Endothelial cell of umbilical vein (primary cell): ENCODE measurements around the gene THSD7A. TPM values are rescaled to one million over a fixed set of nuclear protein-coding genes. Genes with fewer than 3 reads are reported as not detected.

Experiments used
- BruUV-seq: library from RNA; stranded (reverse); fragments of 400-500 nt; replicated peaks from 2 replicates; lab custom pipeline; 2021; lab: Mats Ljungman, UMichigan
- CTCF ChIA-PET: fragments of 300-600, 350-600 bp; sonication (Branson Sonifier 250); formaldehyde crosslinking; loops from one replicate; lab custom pipeline; 2021; ENCODE audit warnings: antibody characterized with exemption, inconsistent platforms; lab: Charles Lee
- POLR2A ChIA-PET: fragments of 300-600, 350-600 bp; sonication (Branson Sonifier 250); formaldehyde crosslinking; loops from one replicate; lab custom pipeline; 2021; ENCODE audit warnings: antibody characterized with exemption, inconsistent platforms; lab: Charles Lee
- DNase-seq: peaks from one replicate; pipeline ENCODE4 v3.0.0-alpha.2; 2011; ENCODE audit warnings: low read depth, low spot score
- FAIRE-seq: peaks from 2 replicates; lab custom pipeline; 2011; peaks lifted over from hg19 to GRCh38; lab: Jason Lieb, UNC
- H2AFZ ChIP-seq: 2 replicates; pipeline ENCODE4 v1.6.0; 2012; ENCODE audit warnings: low read depth, low read length, control low read depth, inconsistent platforms
- H3K27ac ChIP-seq: 2 replicates; pipeline ENCODE4 v1.5.1; 2011; ENCODE audit warnings: low read depth, mild to moderate bottlenecking, control low read depth, low read length, moderate library complexity; ENCODE audit not compliant: insufficient read depth
- H3K27me3 ChIP-seq, 2 experiments: 2 replicates each; pipeline versions ENCODE4 v1.6.0 to v1.6.1; 2011; ENCODE audit warnings: low read length in 2 of 2, mixed read lengths in 1 of 2; ENCODE audit not compliant: control insufficient read depth in 2 of 2, insufficient read depth in 2 of 2
- H3K36me3 ChIP-seq, 2 experiments: 2 replicates in 1 of 2; 3 replicates in 1 of 2; pipeline ENCODE4 v1.5.1; 2011; ENCODE audit warnings: low read length in 2 of 2, mild to moderate bottlenecking in 1 of 2, moderate library complexity in 1 of 2; ENCODE audit not compliant: control insufficient read depth in 2 of 2, insufficient read depth in 2 of 2; ENCODE audit errors: extremely low read depth in 1 of 2
- H3K4me1 ChIP-seq: 3 replicates; pipeline ENCODE4 v1.5.1; 2011; ENCODE audit warnings: mild to moderate bottlenecking, low read length; ENCODE audit not compliant: control insufficient read depth, insufficient read depth; ENCODE audit errors: extremely low read depth
- H3K4me2 ChIP-seq: 2 replicates; pipeline ENCODE4 v1.6.1; 2011; ENCODE audit warnings: low read length, control low read depth, mixed read lengths; ENCODE audit not compliant: insufficient read depth
- H3K4me3 ChIP-seq, 3 experiments: fragments of 200-600 bp in 1 of 3; sonication (generic), shearing (Covaris generic) in 1 of 3; replicated peaks in 1 of 3; 2 replicates each; pipeline ENCODE4 v1.5.1; 2011 to 2016; ENCODE audit warnings: control low read depth in 3 of 3, low read length in 3 of 3, mild to moderate bottlenecking in 2 of 3, inconsistent platforms in 1 of 3, low read depth in 1 of 3, moderate library complexity in 1 of 3; ENCODE audit not compliant: insufficient read depth in 1 of 3
- H3K79me2 ChIP-seq: 2 replicates; pipeline ENCODE4 v1.6.0; 2012; ENCODE audit warnings: low read length, inconsistent platforms; ENCODE audit not compliant: control insufficient read depth, insufficient read depth
- H3K9ac ChIP-seq: replicated peaks from 2 replicates; pipeline ENCODE3; 2011; ENCODE audit warnings: low read length, control low read depth; ENCODE audit not compliant: insufficient read depth; ENCODE audit errors: extremely low read depth
- H3K9me1 ChIP-seq: replicated peaks from 3 replicates; pipeline ENCODE4 v1.6.0; 2011; ENCODE audit warnings: mild to moderate bottlenecking, low read length; ENCODE audit not compliant: control insufficient read depth, insufficient read depth; ENCODE audit errors: extremely low read depth
- H3K9me3 ChIP-seq: replicated peaks from 2 replicates; pipeline ENCODE4 v1.5.1; 2012; ENCODE audit warnings: low read length, inconsistent platforms; ENCODE audit not compliant: control insufficient read depth, insufficient read depth
- H4K20me1 ChIP-seq: replicated peaks from 2 replicates; pipeline ENCODE3; 2011; ENCODE audit warnings: mild to moderate bottlenecking, low read length; ENCODE audit not compliant: control insufficient read depth, insufficient read depth; ENCODE audit errors: extremely low read depth
- EZH2 ChIP-seq: IDR thresholded peaks from 2 replicates; pipeline ENCODE4 v1.6.1; 2012; ENCODE audit warnings: borderline replicate concordance, low read depth, mild to moderate bottlenecking, moderate library complexity, low read length, inconsistent platforms; ENCODE audit not compliant: severe bottlenecking
- FOS ChIP-seq: IDR thresholded peaks from 2 replicates; pipeline ENCODE4 v1.6.1; 2011; ENCODE audit warnings: mild to moderate bottlenecking, low read length, moderate library complexity, borderline replicate concordance; ENCODE audit not compliant: insufficient read depth
- GATA2 ChIP-seq: IDR thresholded peaks from 2 replicates; pipeline ENCODE4 v1.7.0; 2011; ENCODE audit warnings: low read depth, mild to moderate bottlenecking, moderate library complexity, mixed read lengths, low read length; ENCODE audit not compliant: insufficient read length, insufficient read depth
- JUN ChIP-seq: IDR thresholded peaks from 2 replicates; pipeline ENCODE4 v1.6.1; 2011; ENCODE audit warnings: borderline replicate concordance, low read depth; ENCODE audit not compliant: insufficient read length, insufficient read depth
- MYC ChIP-seq: IDR thresholded peaks from one replicate; pipeline ENCODE4 v1.6.1; 2011; ENCODE audit warnings: mild to moderate bottlenecking, low read depth, low read length
- POLR2A ChIP-seq: IDR thresholded peaks from 2 replicates; pipeline ENCODE4 v1.6.1; 2012; ENCODE audit warnings: low read depth, mild to moderate bottlenecking, control low read depth, low read length
- POLR2AphosphoS5 ChIP-seq: IDR thresholded peaks from 2 replicates; pipeline ENCODE4 v1.6.1; 2012; ENCODE audit warnings: low read depth, mild to moderate bottlenecking, control low read depth, low read length, moderate library complexity; ENCODE audit not compliant: insufficient read depth
- dilution Hi-C: fragments of 300-500 bp; cut with MboI; formaldehyde crosslinking; loops from one replicate; pipeline ENCODE4 v1.15.0; 2019; ENCODE audit warnings: low sequenced_read_pairs; ENCODE audit not compliant: extremely low pct_ligation_motif_present
- intact Hi-C: fragments of 100-400 bp; cut with micrococcal nuclease; formaldehyde crosslinking; loops from one replicate; pipeline ENCODE4 v1.10.0; 2022
- polyA plus RNA-seq, 4 experiments: library from polyadenylated mRNA; depleted of rRNA in 3 of 4; stranded (reverse) in 3 of 4; unstranded in 1 of 4; fragments of >200 nt; gene quantifications; 2 replicates each; pipeline versions ENCODE4 v1.2.1 to v1.2.3, GENCODE V29; 2011 to 2012; ENCODE audit warnings: missing spikeins in 1 of 4
- total RNA-seq: library from RNA; stranded (reverse); gene quantifications from 2 replicates; pipeline ENCODE4 v1.2.3, GENCODE V29; 2021
- TF ChIP-seq, protein P1 (sequence below), 2 donors: IDR thresholded peaks; 1 replicate in 1 of 2; 2 replicates in 1 of 2; pipeline ENCODE4 v1.5.1; 2011; ENCODE audit warnings: low read length in 2 of 2, mild to moderate bottlenecking in 2 of 2, moderate library complexity in 2 of 2, control low read depth in 1 of 2, inconsistent platforms in 1 of 2, low read depth in 1 of 2; ENCODE audit not compliant: insufficient read depth in 1 of 2; ENCODE audit errors: extremely low read depth in 1 of 2
- TF ChIP-seq, protein P2 (sequence below): IDR thresholded peaks from 2 replicates; pipeline ENCODE4 v1.6.1; 2011; ENCODE audit not compliant: insufficient read depth, insufficient read length

Gene THSD7A
- total and polyA plus RNA-seq, 2 donors (not counting 3 experiments of a cell fraction or from before 2014, with no cell fraction given) = 3.3 to 12.7 TPM

DNA sequence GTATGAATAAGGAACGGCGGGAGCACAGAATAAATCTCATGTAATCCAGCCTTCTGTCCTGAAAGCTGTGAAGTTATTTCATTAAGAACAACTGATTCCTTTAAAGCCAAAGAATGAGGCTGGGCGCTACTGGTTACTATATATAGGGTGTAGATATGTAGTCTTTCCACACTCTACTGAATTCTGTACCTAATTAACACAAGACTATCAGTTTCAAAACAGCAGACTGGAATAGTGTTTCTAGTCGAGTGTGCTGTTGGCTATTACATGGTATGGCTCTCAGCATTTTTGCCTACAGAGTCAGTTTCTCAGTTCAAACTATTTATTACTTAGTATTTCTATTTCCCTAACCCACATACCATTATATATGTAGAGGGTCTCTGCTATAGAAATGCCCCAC lies 163.3 kb downstream of the THSD7A start:
- no peak for DNase-seq
- Histone ChIP-seq H4K20me1 (no peaks in the 10 kb centered on the region), H3K79me2 (no peaks in the 10 kb centered on the region), H3K27ac (no peak overlapping the region), H2AFZ (no peak overlapping the region), H3K4me3 (no peak overlapping the region), H3K27me3 (no peaks in the 10 kb centered on the region), H3K4me2 (no peak overlapping the region), H3K9ac (no peak overlapping the region), H3K9me1 (no peaks in the 10 kb centered on the region), H3K9me3 (no peaks in the 10 kb centered on the region), H3K36me3 (no peaks in the 10 kb centered on the region), H3K4me1 (no peaks in the 10 kb centered on the region)
- POLR2A ChIA-PET = no interaction called here
- intact Hi-C loops = no loop called here
- no peak for FAIRE-seq
- no TSS peak for BruUV-seq
- TF ChIP-seq GATA2 = no peak
- TF ChIP-seq, protein P1, sequence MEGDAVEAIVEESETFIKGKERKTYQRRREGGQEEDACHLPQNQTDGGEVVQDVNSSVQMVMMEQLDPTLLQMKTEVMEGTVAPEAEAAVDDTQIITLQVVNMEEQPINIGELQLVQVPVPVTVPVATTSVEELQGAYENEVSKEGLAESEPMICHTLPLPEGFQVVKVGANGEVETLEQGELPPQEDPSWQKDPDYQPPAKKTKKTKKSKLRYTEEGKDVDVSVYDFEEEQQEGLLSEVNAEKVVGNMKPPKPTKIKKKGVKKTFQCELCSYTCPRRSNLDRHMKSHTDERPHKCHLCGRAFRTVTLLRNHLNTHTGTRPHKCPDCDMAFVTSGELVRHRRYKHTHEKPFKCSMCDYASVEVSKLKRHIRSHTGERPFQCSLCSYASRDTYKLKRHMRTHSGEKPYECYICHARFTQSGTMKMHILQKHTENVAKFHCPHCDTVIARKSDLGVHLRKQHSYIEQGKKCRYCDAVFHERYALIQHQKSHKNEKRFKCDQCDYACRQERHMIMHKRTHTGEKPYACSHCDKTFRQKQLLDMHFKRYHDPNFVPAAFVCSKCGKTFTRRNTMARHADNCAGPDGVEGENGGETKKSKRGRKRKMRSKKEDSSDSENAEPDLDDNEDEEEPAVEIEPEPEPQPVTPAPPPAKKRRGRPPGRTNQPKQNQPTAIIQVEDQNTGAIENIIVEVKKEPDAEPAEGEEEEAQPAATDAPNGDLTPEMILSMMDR (IDR thresholded peaks at IDR 0.05; ENCODE audit: extremely low read depth in 1 of 2, insufficient read depth in 1 of 2, low read depth in 1 of 2, low read length in 2 of 2) = no peak
- TF ChIP-seq EZH2 = no peak
- TF ChIP-seq MYC = no peak
- no peak for TF ChIP-seq POLR2AphosphoS5
- no peak for TF ChIP-seq FOS
- TF ChIP-seq POLR2A = no peak
- TF ChIP-seq, protein P2, sequence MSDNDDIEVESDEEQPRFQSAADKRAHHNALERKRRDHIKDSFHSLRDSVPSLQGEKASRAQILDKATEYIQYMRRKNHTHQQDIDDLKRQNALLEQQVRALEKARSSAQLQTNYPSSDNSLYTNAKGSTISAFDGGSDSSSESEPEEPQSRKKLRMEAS = no peak
- no peak for TF ChIP-seq JUN
- CTCF ChIA-PET = interaction anchor here (1.3 kb wide), 1 partner anchor 14 kb away, joined by 3 read pairs; no protein-coding TSS in a partner anchor
- dilution Hi-C loops = no loop called here
